Activated T-cell treated with anti-CD3 and anti-CD28 coated beads for 4 hours (primary cell): Measurements from ENCODE around the gene DNER.

Experiments
- DNase-seq: peaks from one replicate; pipeline ENCODE4 v3.0.0-alpha.2; 2020

The DNER gene

DNA sequence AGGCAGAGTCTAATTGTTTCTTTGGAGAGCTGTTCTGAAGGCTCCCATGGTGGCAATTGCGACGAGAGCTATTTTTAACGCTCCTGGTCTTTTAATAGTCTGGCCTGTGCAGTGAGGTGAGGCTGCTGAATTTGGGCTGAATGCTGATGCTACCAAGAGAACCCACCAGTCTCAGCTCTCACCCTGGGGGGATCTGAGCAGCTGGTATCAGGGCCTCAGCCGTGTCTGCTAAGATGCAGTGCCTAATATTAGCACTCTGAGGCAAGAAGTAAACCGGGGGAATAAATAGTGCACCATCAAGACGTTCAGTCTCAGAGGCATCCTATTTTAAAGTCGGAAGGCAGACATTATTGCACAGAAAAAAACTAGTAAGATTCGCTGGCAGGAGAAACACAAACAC, 228.5 kb downstream of the DNER start:
- DNase-seq: no peak

GRCh38 chr2:229477269-229477755, 237.0 kb downstream of the DNER start:
- no peak for DNase-seq

DNA sequence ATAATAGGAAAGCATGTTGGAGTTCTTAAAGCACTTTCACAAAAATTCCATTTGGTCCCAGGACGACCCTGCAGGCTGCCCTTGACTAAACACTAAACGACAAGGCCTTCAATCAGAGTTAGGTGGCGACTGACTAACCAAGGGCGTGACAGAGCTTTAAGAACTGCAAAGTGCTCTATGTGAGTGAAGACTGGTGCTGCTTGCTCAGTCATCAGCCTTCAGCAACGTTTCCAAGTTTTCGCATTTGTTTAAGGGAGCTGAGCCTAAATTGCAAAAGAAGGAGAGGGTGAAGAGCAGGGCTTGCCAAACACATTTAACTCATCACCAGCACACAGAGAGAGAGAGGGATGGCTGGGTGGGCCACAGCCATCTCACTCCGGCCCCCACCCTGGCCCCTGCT, 238.6 kb downstream of the DNER start:
- DNase-seq: no peak

- DNase-seq: no peak
Observed at GRCh38 chr2:229474125-229474524, 240.2 kb downstream of the DNER start.

- DNase-seq: no peak
Observed at GRCh38 chr2:229470781-229471180, 243.6 kb downstream of the DNER start.

DNA sequence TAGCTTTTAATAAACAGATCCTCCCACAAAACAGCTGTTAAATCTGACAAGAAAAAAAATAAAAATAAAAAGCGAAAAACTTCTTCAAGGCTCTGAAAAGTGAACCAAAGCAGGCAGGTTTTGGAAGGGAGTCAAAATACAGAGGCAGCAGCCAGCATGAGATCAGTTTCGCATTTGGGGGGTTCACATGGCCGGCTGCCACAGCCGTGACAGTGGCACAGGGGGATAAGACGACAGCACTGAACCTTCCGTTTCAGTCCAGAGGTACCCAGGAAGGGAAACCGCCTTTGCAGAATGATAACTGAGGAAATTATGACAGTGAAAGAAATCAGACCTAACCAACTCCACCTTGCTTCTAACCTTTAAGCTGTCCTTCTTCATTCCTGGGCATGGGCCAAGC, 246.6 kb downstream of the DNER start:
- no peak for DNase-seq

DNA sequence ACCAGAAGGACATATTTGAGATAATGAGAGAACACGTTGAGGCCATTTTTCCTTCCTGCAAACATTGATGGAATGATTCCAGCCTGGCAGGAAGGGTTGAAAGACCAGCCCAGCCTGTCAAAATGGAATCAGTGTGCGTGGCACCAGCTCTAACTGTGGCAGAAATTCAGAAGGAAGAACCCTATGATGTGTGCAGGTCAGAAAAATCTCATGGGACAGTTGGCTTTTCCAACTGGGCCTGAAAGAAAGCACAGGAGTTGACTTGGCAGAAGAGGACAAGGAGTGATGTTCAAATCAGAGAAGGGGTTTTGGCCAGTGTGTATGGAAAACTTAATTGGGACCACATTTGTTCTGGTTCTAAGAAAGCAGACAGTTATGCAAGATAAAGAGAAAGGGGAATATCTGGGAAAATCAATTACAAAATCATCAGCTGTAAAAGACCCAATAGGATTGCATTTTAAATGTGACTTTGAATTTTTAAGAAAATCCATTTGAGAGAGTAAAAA, 250.5 kb downstream of the DNER start:
- DNase-seq: no peak

GRCh38 chr2:229462112-229462511, 252.2 kb downstream of the DNER start:
- no peak for DNase-seq

GRCh38 chr2:229456091-229456490, 258.3 kb downstream of the DNER start:
- DNase-seq: no peak

- DNase-seq: no peak
Observed at GRCh38 chr2:229454934-229455631, 259.3 kb downstream of the DNER start.

GRCh38 chr2:229453230-229453629, 261.1 kb downstream of the DNER start:
- no peak for DNase-seq

- DNase-seq: no peak
Observed at GRCh38 chr2:229451852-229452251, 262.5 kb downstream of the DNER start.

DNA sequence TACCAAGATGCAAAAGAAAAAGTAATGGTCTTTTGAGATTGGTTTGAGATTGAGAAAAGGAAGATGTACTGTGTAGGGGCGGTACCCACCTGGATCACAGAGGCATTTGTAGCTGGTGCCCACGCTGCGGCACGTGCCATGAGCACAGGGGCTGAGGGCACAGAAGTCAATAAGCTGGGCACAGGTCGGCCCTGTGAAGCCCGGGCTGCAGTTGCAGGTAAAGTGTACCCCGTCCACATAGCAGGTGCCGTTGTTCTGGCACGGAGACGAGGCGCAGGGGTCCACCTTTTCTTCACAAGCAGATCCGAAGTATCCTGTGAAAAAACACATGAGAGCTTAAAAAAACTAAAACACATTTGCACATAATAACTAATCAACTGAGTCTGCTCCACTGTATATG, 267.1 kb downstream of the DNER start:
- no peak for DNase-seq

- DNase-seq: no peak
Observed at GRCh38 chr2:229446350-229446749, 268.0 kb downstream of the DNER start.

DNA sequence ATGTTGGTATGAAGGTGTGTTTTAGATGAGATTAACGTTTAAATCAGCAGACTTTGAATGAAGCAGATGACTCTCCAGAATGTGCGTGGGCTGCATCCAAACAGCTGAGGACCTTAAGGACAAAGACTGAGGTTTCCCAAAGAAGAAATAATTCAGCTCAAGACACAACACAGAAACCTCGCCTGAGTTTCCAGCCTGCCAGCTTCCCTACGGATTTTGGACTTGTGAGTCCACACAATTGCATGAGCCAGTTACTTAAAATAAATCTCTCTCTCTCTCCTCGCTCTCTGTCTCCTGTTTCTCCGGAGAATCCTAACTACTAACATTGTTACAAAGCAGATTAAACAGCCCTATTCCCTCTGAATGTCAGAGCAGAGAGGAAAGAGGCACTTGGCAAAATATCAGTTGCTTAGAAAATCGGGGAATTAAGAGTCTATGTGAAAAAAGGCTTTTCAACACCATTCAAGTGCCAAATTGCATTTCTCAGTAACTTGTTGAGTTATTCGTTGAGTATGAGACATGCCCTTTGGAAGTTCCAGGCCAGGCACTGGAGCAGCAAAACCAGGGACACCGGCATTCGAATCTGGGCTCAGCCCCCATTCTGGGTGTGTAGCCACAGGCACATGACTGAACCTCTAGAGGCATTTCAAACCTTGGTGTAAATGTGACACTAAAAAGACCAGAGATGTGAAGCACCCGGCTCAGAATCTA, 268.7 kb downstream of the DNER start:
- no peak for DNase-seq

- no peak for DNase-seq
Observed at GRCh38 chr2:229445019-229445418, 269.3 kb downstream of the DNER start.

DNA sequence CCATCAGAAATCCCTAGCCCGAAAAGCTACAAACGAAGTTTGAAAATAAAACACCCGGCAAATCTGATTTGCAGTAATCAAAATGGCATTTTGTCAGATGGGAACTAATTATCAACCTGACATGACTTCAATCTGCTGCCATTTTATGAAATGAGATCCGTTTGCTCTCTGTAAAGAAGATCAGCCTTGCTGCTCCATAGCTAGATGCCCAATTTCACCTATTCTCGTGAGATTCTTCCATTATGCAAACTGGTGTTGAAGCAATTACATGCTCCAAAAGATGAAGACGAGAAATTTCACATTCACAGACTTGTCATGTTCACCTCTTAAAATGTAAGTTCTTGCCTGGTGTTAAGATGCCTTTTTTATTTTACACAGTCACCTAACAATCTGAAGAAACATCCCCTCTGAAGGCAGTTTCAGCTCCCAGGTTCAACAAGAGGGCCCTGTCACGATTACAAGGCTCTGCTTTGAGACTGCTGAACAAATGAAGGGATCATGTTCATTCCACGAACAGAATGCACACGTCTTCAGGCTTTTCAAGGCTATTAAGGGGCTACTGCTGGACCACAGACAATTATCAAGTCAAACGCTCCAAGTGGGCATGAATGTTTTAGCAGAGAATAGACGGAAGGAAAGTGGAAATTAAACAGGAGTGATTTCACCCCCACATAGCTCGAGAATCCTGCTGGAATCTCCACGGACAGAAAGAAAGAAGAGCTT, 270.6 kb downstream of the DNER start:
- DNase-seq: no peak

GRCh38 chr2:229443141-229443540, 271.2 kb downstream of the DNER start:
- DNase-seq: no peak

GRCh38 chr2:229438430-229439159, 275.8 kb downstream of the DNER start:
- DNase-seq: no peak

DNA sequence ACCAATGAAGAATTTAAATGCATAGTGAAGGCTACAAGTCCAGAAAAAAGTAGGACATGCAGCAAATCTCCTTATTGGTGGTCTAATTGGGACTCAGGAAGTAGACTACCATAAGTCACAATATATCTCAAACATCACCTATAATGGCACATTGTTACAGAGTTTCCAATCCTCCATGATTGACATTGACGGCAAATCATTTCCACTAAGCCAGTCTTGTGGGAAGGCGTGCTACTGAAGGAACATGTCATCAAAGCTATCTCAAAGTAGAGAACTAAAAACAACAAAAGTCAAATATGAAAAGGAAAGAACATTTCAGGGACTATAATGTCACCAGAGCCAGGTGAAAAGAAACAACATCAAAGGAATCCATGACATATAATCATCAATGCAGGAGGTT, 276.9 kb downstream of the DNER start:
- no peak for DNase-seq

- no peak for DNase-seq
Observed at GRCh38 chr2:229434187-229434586, 280.2 kb downstream of the DNER start.

DNA sequence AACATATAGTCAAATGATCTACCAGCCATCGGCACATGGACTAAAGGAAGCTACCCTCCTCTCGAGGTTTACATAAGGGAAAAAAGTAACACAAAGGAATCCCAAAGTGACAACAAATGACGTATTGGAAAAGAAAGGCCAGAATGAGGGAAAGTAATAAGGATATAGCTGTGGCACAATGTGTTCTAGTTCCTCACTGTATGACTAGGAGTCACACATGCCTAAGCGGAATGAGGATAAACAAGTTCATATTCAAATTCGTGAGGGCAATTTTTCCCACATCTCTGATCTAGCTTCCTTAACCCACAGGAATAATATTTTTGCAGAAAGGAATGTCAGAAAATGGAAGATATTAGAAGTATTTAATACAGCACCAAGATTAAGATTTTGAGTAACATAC, 281.0 kb downstream of the DNER start:
- no peak for DNase-seq
